GM12878 (cell line): ENCODE data around the gene LIMS2. TPM values are rescaled to one million over a fixed set of nuclear protein-coding genes. Genes with fewer than 3 reads are reported as not detected.
A peak's percentile ranks its signal among the peaks of the same experiment; 100 is the strongest.

Experiments
- CBX5 ChIP-seq: sonication (generic); IDR thresholded peaks from 2 replicates; pipeline ENCODE4 v1.6.1; 2016; ENCODE audit warnings: low read depth, moderate library complexity, mild to moderate bottlenecking, inconsistent platforms
- CREB1 ChIP-seq: IDR thresholded peaks from 2 replicates; pipeline ENCODE4 v1.6.1; 2012; ENCODE audit warnings: low read depth, mild to moderate bottlenecking, inconsistent platforms
- EED ChIP-seq: sonication (generic); IDR thresholded peaks from 2 replicates; pipeline ENCODE4 v1.6.1; 2016; ENCODE audit warnings: antibody characterized with exemption, low read depth
- ESRRA ChIP-seq: IDR thresholded peaks from 2 replicates; pipeline ENCODE4 v1.6.1; 2012; ENCODE audit warnings: mild to moderate bottlenecking, low read length, improper control_type of control experiment
- FOXM1 ChIP-seq: IDR thresholded peaks from 2 replicates; pipeline ENCODE4 v1.6.1; 2012; ENCODE audit warnings: low read depth, mild to moderate bottlenecking, inconsistent platforms, low read length, moderate library complexity
- IKZF1 ChIP-seq: fragments of 450-650 bp; conservative IDR thresholded peaks from 2 replicates; pipeline ENCODE4 v1.6.1; 2017; ENCODE audit warnings: antibody characterized with exemption, mild to moderate bottlenecking
- IRF4 ChIP-seq: IDR thresholded peaks from 2 replicates; pipeline ENCODE4 v1.6.1; 2011; ENCODE audit warnings: low read depth, low read length
- KLF5 ChIP-seq: fragments of 450-650 bp; IDR thresholded peaks from 2 replicates; pipeline ENCODE4 v1.6.1; 2014; ENCODE audit warnings: mild to moderate bottlenecking; ENCODE audit not compliant: partially characterized antibody
- MEF2B ChIP-seq: fragments of 450-650 bp; IDR thresholded peaks from 2 replicates; pipeline ENCODE4 v1.6.1; 2018; ENCODE audit warnings: mild to moderate bottlenecking, moderate library complexity; ENCODE audit not compliant: partially characterized antibody, poor library complexity, severe bottlenecking
- MTA2 ChIP-seq: fragments of 450-650 bp; IDR thresholded peaks from 2 replicates; pipeline ENCODE4 v1.6.1; 2016; ENCODE audit warnings: low read depth, mild to moderate bottlenecking, moderate library complexity
- MXI1 ChIP-seq: fragments of 150-350 bp; IDR thresholded peaks from 2 replicates; pipeline ENCODE4 v1.6.1; 2011; ENCODE audit warnings: low read depth, mild to moderate bottlenecking, inconsistent platforms, low read length, improper control_type of control experiment
- RCOR1 ChIP-seq: conservative IDR thresholded peaks from 2 replicates; pipeline ENCODE4 v1.6.1; 2012; ENCODE audit warnings: low read depth, low read length, improper control_type of control experiment
- SREBF2 ChIP-seq: IDR thresholded peaks from 2 replicates; pipeline ENCODE4 v1.6.1; 2012; ENCODE audit warnings: mild to moderate bottlenecking, low read length
- STAT1 ChIP-seq: fragments of 450-650 bp; conservative IDR thresholded peaks from 2 replicates; pipeline ENCODE4 v1.6.1; 2014; ENCODE audit warnings: antibody characterized with exemption, mild to moderate bottlenecking
- SUPT20H ChIP-seq: IDR thresholded peaks from 2 replicates; pipeline ENCODE4 v1.6.1; 2011; ENCODE audit warnings: low read depth, mild to moderate bottlenecking, low read length, moderate library complexity, borderline replicate concordance; ENCODE audit not compliant: control insufficient read depth
- TARDBP ChIP-seq: IDR thresholded peaks from 2 replicates; pipeline ENCODE4 v1.6.1; 2016; ENCODE audit warnings: borderline replicate concordance
- YBX1 ChIP-seq: fragments of 450-650 bp; IDR thresholded peaks from 2 replicates; pipeline ENCODE4 v1.6.1; 2016; ENCODE audit warnings: antibody characterized with exemption
- polyA plus RNA-seq, 11 experiments: library from polyadenylated mRNA; depleted of rRNA in 4 of 11; unstranded in 6 of 11; stranded (reverse) in 5 of 11; fragments of >200 nt; fragmentation: Nextera tagmentation in 4 of 11; fragmentation: Illumina TruSeq in 1 of 11; extraction: Ambion mirVana in 4 of 11; extraction: Trizol in 1 of 11; gene quantifications; 1 replicate in 1 of 11; 2 replicates in 10 of 11; pipeline versions ENCODE4 v1.2.1 to v1.2.3, GENCODE V29; 2011 to 2016; ENCODE audit warnings: inconsistent platforms in 2 of 11, missing spikeins in 2 of 11, low read depth in 1 of 11
- total RNA-seq, 4 experiments: library from RNA; depleted of rRNA in 3 of 4; stranded (reverse); fragments of >200 nt in 3 of 4; fragmentation: Illumina TruSeq in 1 of 4; extraction: Trizol in 1 of 4; gene quantifications; 2 replicates each; pipeline versions ENCODE4 v1.2.1 to v1.2.3, GENCODE V29; 2013 to 2021
- TF ChIP-seq, protein P1 (sequence below): IDR thresholded peaks from 2 replicates; pipeline ENCODE4 v1.6.1; 2011; ENCODE audit warnings: mild to moderate bottlenecking, low read depth, low read length, moderate library complexity; ENCODE audit not compliant: insufficient replicate concordance
- TF ChIP-seq, protein P2 (sequence below): fragments of 450-650 bp; IDR thresholded peaks from 2 replicates; pipeline ENCODE4 v1.6.1; 2017; ENCODE audit warnings: mild to moderate bottlenecking, moderate library complexity
- TF ChIP-seq, protein P3 (sequence below): IDR thresholded peaks from 2 replicates; pipeline ENCODE4 v1.6.1; 2011; ENCODE audit warnings: low read depth, low read length, improper control_type of control experiment, borderline replicate concordance
- TF ChIP-seq, protein P4 (sequence below): IDR thresholded peaks from 2 replicates; pipeline ENCODE4 v1.6.1; 2012; ENCODE audit warnings: mild to moderate bottlenecking, low read depth, low read length

The LIMS2 gene
- total and polyA plus RNA-seq, 10 of the 15 experiments (the other 5 are each of a cell fraction or from before 2014, with no cell fraction given) = 0.06 to 0.81 (median 0.16) TPM; not detected in 2

DNA sequence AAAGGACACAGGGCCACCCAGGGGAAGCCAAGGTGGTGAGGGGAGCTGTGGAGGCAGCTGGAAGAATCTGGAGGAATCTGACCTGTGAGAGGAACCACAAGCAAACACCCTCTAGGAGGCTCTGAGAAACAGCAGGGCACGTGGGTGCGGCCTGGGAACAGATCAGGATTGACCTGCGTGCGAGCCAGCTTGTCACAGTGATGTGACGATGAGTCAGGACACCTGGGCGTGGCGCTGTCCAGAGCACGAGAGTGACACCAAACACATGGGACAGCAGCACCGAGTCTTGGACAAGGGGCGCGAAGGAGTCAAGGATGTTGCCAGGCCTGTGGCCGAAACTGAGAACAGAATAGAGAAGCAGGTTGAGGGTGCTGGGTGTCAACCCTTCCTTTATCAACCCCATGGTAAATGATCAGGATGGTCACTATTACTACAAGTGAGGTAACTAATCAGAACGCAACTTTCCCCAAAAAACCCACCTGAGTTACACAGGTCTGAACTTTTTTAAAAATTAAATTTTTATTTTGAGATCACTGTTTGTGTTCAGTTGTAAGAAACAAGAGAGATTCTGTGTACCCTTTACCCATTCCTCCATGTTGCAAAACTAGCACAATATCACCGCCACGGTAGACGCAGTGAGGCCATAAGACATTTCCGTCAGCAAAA, 25.3 kb upstream of the LIMS2 start (continued):
- TF ChIP-seq, protein P1, sequence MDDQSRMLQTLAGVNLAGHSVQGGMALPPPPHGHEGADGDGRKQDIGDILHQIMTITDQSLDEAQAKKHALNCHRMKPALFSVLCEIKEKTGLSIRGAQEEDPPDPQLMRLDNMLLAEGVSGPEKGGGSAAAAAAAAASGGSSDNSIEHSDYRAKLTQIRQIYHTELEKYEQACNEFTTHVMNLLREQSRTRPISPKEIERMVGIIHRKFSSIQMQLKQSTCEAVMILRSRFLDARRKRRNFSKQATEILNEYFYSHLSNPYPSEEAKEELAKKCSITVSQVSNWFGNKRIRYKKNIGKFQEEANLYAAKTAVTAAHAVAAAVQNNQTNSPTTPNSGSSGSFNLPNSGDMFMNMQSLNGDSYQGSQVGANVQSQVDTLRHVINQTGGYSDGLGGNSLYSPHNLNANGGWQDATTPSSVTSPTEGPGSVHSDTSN = peak; percentile 82
- TF ChIP-seq MEF2B = peak; percentile 52
- TF ChIP-seq TARDBP = no peak
- TF ChIP-seq CBX5 = no peak
- TF ChIP-seq SREBF2 = no peak
- no peak for TF ChIP-seq ESRRA
- peak; percentile 70; the same call in 1 of the 2 replicates for TF ChIP-seq STAT1
- TF ChIP-seq MTA2 = peak; percentile 89
- TF ChIP-seq, protein P2, sequence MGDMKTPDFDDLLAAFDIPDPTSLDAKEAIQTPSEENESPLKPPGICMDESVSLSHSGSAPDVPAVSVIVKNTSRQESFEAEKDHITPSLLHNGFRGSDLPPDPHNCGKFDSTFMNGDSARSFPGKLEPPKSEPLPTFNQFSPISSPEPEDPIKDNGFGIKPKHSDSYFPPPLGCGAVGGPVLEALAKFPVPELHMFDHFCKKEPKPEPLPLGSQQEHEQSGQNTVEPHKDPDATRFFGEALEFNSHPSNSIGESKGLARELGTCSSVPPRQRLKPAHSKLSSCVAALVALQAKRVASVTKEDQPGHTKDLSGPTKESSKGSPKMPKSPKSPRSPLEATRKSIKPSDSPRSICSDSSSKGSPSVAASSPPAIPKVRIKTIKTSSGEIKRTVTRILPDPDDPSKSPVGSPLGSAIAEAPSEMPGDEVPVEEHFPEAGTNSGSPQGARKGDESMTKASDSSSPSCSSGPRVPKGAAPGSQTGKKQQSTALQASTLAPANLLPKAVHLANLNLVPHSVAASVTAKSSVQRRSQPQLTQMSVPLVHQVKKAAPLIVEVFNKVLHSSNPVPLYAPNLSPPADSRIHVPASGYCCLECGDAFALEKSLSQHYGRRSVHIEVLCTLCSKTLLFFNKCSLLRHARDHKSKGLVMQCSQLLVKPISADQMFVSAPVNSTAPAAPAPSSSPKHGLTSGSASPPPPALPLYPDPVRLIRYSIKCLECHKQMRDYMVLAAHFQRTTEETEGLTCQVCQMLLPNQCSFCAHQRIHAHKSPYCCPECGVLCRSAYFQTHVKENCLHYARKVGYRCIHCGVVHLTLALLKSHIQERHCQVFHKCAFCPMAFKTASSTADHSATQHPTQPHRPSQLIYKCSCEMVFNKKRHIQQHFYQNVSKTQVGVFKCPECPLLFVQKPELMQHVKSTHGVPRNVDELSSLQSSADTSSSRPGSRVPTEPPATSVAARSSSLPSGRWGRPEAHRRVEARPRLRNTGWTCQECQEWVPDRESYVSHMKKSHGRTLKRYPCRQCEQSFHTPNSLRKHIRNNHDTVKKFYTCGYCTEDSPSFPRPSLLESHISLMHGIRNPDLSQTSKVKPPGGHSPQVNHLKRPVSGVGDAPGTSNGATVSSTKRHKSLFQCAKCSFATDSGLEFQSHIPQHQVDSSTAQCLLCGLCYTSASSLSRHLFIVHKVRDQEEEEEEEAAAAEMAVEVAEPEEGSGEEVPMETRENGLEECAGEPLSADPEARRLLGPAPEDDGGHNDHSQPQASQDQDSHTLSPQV = no peak; the same call in 1 of the 2 replicates
- no peak for TF ChIP-seq RCOR1
- peak; percentile 97 for TF ChIP-seq IRF4
- TF ChIP-seq KLF5 = peak; percentile 60
- TF ChIP-seq EED = peak; percentile 90
- TF ChIP-seq, protein P3, sequence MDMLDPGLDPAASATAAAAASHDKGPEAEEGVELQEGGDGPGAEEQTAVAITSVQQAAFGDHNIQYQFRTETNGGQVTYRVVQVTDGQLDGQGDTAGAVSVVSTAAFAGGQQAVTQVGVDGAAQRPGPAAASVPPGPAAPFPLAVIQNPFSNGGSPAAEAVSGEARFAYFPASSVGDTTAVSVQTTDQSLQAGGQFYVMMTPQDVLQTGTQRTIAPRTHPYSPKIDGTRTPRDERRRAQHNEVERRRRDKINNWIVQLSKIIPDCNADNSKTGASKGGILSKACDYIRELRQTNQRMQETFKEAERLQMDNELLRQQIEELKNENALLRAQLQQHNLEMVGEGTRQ = no peak; the same call in 1 of the 2 replicates
- TF ChIP-seq YBX1 = no peak
- TF ChIP-seq MXI1 = peak; percentile 93
- TF ChIP-seq SUPT20H = no peak
- TF ChIP-seq, protein P4, sequence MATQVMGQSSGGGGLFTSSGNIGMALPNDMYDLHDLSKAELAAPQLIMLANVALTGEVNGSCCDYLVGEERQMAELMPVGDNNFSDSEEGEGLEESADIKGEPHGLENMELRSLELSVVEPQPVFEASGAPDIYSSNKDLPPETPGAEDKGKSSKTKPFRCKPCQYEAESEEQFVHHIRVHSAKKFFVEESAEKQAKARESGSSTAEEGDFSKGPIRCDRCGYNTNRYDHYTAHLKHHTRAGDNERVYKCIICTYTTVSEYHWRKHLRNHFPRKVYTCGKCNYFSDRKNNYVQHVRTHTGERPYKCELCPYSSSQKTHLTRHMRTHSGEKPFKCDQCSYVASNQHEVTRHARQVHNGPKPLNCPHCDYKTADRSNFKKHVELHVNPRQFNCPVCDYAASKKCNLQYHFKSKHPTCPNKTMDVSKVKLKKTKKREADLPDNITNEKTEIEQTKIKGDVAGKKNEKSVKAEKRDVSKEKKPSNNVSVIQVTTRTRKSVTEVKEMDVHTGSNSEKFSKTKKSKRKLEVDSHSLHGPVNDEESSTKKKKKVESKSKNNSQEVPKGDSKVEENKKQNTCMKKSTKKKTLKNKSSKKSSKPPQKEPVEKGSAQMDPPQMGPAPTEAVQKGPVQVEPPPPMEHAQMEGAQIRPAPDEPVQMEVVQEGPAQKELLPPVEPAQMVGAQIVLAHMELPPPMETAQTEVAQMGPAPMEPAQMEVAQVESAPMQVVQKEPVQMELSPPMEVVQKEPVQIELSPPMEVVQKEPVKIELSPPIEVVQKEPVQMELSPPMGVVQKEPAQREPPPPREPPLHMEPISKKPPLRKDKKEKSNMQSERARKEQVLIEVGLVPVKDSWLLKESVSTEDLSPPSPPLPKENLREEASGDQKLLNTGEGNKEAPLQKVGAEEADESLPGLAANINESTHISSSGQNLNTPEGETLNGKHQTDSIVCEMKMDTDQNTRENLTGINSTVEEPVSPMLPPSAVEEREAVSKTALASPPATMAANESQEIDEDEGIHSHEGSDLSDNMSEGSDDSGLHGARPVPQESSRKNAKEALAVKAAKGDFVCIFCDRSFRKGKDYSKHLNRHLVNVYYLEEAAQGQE = peak; percentile 60; the same call in 1 of the 2 replicates
- TF ChIP-seq FOXM1 = peak; percentile 58
- TF ChIP-seq CREB1 = peak; percentile 89
- TF ChIP-seq IKZF1 = peak; percentile 91
